Tibial nerve (tissue), 4 donors: Measurements from ENCODE around the gene ASMTL.

ENCODE experiments used
- EP300 ChIP-seq, 2 donors: sonication (generic); formaldehyde crosslinking; IDR thresholded peaks; one replicate each; pipeline ENCODE4 v1.6.1; 2017; ENCODE audit warnings: antibody characterized with exemption in 2 of 2, mild to moderate bottlenecking in 1 of 2
- POLR2A ChIP-seq, 2 donors: fragments of 450-650 bp; IDR thresholded peaks; one replicate each; pipeline ENCODE4 v1.6.1; 2017; ENCODE audit warnings: antibody characterized with exemption in 2 of 2, mild to moderate bottlenecking in 2 of 2, moderate library complexity in 2 of 2
- TF ChIP-seq, protein P1 (sequence below), 5 experiments: fragments of 200-600 bp in 3 of 5; fragments of 450-650 bp in 2 of 5; sonication (generic) in 3 of 5; IDR thresholded peaks; one replicate each; pipeline ENCODE4 v1.5.1; 2016 to 2019; ENCODE audit warnings: antibody characterized with exemption in 5 of 5, mild to moderate bottlenecking in 3 of 5, moderate library complexity in 2 of 5

DNA sequence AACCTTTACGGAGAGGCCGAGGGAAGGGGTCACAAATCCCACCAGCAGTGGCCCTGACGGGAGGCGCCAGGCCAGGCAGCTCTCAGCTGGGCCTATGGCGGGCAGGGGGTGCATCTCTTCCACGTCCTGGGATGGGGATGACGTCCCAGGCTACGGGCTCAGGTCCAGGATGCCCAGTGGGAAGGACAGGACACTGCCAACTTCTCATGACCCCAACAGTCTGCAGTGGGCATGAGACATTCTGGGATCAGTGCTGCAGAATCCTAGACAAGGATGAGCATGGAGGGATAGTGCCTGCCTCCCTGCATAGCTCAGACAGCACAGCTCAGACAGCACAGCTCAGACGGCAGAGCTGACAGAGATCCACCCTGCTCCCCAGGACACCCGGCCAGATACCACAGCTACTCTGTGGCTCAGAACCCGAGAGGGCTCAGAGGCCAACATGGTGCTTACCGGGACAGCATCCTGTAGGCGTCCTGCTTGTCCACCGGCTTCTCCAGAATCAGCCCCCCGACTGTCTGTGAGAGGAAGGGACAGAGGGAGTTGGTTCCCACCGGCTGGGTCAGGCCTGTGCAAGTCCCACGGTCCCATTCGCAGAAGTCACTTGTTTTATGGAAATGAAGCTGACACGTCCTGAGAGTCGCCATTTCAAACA, 17.3 kb downstream of the ASMTL start:
- TF ChIP-seq, protein P1, sequence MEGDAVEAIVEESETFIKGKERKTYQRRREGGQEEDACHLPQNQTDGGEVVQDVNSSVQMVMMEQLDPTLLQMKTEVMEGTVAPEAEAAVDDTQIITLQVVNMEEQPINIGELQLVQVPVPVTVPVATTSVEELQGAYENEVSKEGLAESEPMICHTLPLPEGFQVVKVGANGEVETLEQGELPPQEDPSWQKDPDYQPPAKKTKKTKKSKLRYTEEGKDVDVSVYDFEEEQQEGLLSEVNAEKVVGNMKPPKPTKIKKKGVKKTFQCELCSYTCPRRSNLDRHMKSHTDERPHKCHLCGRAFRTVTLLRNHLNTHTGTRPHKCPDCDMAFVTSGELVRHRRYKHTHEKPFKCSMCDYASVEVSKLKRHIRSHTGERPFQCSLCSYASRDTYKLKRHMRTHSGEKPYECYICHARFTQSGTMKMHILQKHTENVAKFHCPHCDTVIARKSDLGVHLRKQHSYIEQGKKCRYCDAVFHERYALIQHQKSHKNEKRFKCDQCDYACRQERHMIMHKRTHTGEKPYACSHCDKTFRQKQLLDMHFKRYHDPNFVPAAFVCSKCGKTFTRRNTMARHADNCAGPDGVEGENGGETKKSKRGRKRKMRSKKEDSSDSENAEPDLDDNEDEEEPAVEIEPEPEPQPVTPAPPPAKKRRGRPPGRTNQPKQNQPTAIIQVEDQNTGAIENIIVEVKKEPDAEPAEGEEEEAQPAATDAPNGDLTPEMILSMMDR (IDR thresholded peaks at IDR 0.05), result no peak
- no peak for TF ChIP-seq EP300 (IDR thresholded peaks at IDR 0.05)
- TF ChIP-seq POLR2A (IDR thresholded peaks at IDR 0.05), result no peak
